NCI-H1105 treated with DMSO at 0.1 percent for 48 hours (cell line): ENCODE results near the gene ABHD10.

Experiments used
- DNase-seq: peaks from one replicate; lab custom pipeline; 2025; lab: John Stamatoyannopoulos, UW

ABHD10 gene

DNA sequence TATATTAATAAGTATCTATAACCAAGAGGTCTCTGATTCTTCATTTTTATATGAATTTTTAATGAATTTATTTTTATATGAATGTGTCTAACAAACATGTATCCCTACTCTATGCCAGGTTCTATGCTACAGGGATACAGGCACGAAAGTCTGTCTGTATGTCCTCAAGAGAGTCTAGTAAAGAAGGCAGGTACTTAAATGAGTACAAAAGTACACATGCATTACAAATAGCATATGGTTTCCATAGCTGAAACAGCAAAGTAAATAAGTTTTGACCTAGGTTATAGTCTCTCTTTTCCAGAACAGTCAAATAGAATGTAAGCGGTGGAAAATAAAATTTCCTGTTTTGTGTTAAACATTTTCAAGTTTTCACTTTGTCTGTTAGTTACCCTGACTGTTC lies 13.3 kb upstream of the ABHD10 start:
- DNase-seq: no peak

DNA sequence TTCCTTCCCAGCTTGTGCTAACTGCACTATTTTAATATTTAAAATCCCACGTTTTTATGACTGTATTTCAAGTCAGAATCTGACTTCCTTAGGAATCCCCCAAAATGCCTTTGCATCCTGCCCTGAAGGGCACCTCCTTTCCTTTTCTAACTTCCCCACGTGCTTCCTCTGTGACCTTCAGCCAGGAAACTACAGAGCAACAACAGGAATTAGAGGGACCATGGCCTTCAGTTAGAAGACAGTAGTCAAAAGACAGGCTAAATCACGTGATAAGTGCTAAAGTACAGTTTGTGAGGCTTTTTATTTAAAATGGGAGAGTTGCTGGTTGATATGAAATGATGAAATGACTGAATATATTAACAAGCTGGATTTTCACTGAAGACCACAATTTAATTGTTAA lies 11.8 kb upstream of the ABHD10 start:
- DNase-seq: no peak

DNA sequence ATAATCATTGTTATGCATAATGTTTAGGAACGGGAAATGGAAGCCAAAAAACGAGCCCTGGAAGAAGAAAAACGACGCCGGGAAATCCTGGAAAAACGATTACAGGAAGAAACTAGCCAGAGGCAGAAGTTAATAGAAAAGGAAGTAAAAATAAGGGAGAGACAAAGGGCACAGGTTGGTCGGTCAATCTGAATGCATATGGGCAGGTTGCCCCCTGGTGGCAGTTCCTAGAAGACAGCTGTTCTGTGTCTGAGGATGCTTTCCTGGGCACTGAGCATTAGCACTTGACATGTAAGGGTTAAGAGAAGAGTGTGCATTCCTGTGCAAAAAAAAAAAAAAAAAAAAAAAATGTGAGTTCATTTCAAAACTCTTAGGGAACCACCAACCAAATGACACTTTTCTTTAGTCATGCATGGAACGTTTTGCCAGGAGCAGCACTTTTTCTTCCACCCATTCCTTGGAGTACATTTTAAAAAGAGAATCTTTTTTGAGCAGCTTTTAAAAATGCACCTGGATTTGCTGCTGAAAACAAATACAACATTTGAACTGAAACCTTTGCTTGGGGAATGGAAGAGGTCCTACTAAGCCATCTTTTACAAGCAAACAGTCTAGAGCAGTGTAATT lies 11.1 kb upstream of the ABHD10 start:
- peak; percentile 85 for DNase-seq

DNA sequence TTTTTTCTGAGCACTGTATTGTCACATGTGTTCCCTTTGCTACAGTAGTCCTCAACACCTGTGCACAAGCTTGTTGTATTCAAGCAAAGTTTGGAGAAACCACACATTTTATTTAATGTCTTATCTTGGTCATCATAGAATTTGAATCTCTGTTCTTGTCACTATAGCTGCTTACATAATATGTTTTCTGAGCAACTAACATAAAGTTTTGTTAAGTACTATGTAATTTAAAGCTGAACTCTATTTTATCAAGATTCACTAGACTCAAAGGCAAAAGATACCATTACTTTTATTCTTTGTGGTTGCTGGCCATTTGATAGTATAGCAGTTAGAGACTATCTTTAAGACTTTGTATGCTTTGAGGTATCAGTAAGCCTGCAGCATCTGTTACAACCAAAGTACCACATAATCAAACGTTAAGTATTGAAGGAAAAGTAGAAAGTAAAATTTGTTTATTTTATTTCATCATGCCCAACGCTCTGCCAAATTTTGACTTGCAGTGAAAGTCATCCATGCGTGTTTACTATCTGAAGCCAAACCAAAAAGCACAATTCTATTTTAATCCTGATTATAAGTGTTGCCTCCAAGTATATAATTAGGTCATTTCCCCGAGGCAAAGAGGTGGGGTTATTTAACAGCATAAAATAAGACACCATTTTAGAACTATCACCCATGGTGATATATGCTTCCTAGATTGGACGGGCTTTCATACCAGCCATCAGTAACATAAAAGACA lies 10.3 kb upstream of the ABHD10 start:
- DNase-seq: peak; percentile 58

- no peak for DNase-seq
Measured at GRCh38 chr3:111970376-111970775, 8.4 kb upstream of the ABHD10 start.

- no peak for DNase-seq
Measured at GRCh38 chr3:111971533-111972130, 7.2 kb upstream of the ABHD10 start.

- no peak for DNase-seq
Measured at GRCh38 chr3:111972891-111973290, 5.9 kb upstream of the ABHD10 start.

DNA sequence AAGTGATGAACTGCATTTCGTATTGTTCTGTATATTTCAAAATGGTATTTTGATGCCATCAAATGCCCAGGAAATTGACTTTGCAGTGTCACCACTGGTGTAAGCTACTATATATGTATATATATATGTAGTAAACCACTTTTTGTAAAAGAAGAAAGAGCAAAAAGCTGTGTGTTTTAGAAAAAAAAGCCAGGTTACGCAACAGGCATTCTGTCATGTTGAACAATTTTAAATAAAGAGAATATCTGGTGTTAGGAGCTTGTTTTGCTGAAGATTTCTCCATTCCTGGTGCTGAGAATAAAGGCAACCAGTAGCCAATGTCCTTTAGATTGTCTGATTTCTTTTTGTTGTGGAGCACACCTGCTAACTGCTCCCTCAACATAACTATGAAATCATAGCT lies 3.7 kb upstream of the ABHD10 start:
- no peak for DNase-seq

- no peak for DNase-seq
Measured at GRCh38 chr3:111976254-111976653, 2.6 kb upstream of the ABHD10 start.

DNA sequence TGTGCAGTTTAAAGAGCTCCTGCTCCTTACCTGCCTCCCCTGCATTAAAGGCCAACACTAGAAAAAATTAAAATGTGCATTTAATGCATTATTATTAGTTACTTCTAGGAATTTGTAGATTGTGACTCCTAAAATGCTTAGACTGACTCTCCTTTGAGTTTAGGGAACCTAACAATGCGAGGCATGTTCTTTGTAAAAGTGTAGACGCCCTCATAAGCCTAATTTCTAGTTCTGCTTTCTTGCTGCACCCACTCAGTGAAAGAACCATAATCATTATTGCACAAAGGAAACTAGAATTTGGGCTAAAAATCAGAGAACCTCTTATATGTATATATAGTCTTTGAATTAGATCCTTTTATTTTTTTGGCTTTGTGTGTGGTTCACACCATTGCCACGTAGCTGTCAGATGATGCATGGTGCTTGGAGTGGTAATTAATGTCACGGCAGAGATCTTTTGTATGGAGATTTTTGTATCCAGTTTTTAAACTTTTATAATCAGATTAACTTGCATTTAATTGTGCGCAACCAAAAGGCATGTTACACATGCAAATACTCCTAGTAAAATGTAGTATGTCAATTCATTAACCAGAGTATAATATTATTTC lies 710 bp downstream of the ABHD10 start:
- peak; percentile 42 for DNase-seq

GRCh38 chr3:111980716-111981456 lies 2.1 kb downstream of the ABHD10 start:
- DNase-seq: no peak

GRCh38 chr3:111981457-111981763 lies 2.6 kb downstream of the ABHD10 start:
- no peak for DNase-seq

DNA sequence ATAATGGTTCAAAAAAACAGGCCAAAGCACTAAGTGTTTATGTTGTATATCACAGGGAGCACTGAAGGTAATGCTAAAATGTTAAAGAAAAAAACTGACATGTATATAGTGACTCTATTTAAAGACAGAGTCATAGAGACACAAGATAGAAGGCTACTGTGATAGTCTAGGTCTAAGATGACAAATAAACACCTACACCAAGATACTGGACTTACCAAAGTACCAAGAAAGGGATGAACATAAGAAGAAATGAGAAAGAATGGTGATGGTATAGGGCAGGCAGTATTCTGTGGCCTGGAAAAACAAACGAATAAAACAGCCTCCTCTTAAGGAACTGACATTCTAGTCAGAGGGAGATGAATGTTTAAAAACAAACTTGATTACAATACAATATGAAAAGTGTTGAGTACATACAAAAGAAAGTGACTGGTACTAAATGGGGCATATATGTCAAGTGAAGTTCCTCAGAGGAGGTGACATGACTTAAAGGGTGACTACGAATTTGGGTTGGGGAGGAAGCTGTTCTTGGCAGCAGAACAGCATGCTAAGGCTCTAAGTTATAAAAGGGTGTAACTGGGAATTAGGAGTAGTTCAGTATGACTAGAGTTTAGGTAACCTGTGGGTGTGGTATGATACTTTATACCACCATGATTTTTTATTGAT lies 5.9 kb downstream of the ABHD10 start:
- DNase-seq: no peak

GRCh38 chr3:111986800-111987199 lies 8.0 kb downstream of the ABHD10 start:
- DNase-seq: no peak

- peak; percentile 75 for DNase-seq
Measured at GRCh38 chr3:111989061-111989678, 10.3 kb downstream of the ABHD10 start.

DNA sequence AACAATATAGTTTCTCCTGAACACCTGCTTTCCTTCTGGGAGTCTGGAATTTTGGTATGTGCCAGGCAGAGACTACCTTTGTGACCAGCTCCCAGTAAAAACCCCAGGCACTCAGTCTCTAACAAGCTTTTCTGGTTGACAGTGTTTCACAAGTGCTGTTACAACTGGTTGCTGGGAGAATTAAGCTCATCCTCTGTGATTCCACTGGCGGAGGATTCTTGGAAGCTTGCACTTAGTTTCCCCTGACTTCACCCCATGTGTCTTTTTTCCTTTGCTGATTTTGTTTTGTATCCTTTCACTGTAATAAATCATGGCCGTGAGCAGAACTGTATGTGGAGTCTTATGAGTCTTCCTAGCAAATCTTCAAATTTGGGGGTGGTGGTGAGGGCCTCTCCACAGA lies 14.2 kb downstream of the ABHD10 start:
- DNase-seq: no peak

GRCh38 chr3:111998636-111999483 lies 20.0 kb downstream of the ABHD10 start, which contains the start of gene TAGLN3:
TSS of gene TAGLN3 (plus strand) at chr3:111998922. CDS start at chr3:111999423, 501 bp downstream.
- DNase-seq: peak; percentile 88

GRCh38 chr3:111999484-112000324 lies 20.9 kb downstream of the ABHD10 start:
- peak; percentile 65 for DNase-seq

DNA sequence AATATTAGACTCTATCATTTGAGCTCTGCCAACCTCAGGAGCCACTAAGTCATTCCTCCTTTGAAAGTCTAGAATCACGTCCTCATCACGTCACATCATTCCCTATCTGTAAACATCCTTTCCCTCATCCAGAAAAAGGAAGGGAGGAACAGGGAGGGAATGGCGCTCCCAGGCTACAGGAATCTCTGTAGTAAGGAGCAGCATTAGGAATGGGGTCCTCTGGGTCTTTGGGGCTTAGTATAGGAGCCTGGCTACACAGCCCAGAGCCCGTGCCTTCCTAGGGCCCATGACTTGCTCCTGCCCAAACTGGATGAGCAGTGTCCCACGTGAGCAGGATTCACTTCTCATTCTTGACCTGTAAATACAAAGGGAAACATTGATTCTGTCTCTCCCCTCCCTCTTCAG lies 21.5 kb downstream of the ABHD10 start:
- no peak for DNase-seq
